Smooth muscle cell of bladder (primary cell): ENCODE measurements around the gene RTL1. TPM values are rescaled to one million over a fixed set of nuclear protein-coding genes. Genes with fewer than 3 reads are reported as not detected.

Experiments
- total RNA-seq: library from RNA; depleted of rRNA; stranded (reverse); fragments of >200 nt; gene quantifications from 2 replicates; pipeline ENCODE4 v1.2.3, GENCODE V29; 2014

The RTL1 gene
- total RNA-seq, result not detected in 2 replicates

GRCh38 chr14:100903672-100904185 lies at the start of gene RTL1:
Gene RTL1, minus strand, starts transcription at chr14:100903722. Its CDS starts 18,934 bp downstream, at chr14:100884788.

Other genes with a start within 250 kb of the RTL1 start
- gene DLK1, start 176.8 kb downstream of the RTL1 start, total RNA-seq, result not detected in 2 replicates
- gene MEG3, start 77.6 kb downstream of the RTL1 start, total RNA-seq, result 145 and 252 TPM in 2 replicates